CD4-positive, alpha-beta T cell treated with Interleukin-12 subunit alpha and Interleukin-12 subunit beta, for 1 hour (primary cell): ENCODE measurements around the gene PIGM.

Source experiments
- DNase-seq: peaks from one replicate; pipeline ENCODE4 v3.0.0-alpha.2; 2020

The PIGM gene

GRCh38 chr1:159985473-159985872, 46.3 kb downstream of the PIGM start:
- no peak for DNase-seq

- no peak for DNase-seq
Observed at GRCh38 chr1:159983681-159984080, 48.1 kb downstream of the PIGM start.

DNA sequence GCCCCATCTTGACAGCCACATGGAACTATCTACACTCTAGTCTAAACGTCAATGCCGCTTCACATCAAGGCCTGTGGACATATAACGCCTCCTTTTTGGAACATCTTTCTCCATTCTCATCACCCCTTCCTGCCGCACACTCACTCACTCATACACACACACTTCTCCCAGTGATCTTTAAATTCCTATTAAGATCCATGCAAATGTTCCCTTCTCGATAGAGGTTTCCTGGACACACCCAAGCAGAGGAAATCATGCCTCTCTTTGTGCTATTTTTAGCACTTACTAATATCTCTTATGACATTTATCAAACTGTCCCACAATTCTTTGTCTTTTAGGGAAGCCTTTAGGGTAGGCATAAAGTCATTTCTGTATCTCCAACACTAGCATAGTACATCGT, 49.5 kb downstream of the PIGM start:
- DNase-seq: no peak

DNA sequence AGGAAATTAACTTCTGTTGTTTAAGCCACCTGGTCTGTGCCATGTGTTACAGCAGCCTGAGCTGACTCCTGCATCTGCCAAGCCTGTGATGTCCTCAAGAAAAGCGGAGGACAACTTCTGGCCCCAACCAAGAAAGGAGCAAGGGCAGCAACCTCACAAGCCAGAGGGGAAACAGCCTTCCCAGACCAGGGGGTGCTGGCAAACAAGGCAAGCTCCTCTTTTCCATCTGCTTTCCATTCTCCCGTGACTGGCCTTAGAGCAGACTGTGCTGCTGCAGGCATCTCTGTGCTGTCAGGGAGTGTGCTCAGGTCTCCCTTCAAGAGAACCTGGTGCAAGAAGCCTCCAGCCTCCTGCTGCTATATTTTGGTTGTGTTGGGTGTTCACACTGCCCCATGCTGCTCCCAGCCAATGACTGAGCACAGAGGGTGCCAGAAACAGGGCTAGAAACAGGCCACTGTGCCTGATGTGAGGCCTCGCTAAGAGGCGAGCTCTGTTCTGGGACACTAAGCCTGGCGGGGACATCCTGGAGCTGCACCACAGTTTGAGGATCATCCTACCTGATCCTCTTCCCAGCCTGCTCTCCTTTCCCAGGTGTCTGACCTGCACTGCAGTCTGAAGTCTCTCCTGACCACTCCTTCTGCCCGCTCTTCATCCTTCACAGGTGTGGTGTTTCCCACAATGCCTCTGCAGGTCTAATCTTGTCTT, 50.3 kb downstream of the PIGM start:
- DNase-seq: no peak

DNA sequence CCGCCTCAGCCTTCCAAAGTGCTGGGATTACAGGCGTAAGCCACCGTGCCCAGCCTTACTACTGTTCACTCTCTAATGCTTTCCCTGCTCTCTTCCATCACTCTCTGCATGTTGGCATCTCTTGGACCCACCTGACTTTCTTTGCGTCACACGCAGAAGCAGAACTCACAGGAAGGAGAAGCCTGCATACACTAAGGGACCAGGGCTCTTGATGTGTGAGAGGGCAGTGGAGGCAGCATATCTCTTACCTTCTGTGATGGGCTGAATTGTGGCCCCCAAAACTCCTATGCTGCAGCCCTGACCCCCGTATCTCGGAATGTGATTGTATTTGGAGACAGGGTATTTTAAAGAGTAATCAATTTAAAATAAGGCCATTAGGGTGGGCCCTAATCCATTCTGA, 51.0 kb downstream of the PIGM start:
- no peak for DNase-seq

GRCh38 chr1:159980076-159980475, 51.7 kb downstream of the PIGM start:
- DNase-seq: no peak

- no peak for DNase-seq
Observed at GRCh38 chr1:159979257-159979656, 52.5 kb downstream of the PIGM start.

DNA sequence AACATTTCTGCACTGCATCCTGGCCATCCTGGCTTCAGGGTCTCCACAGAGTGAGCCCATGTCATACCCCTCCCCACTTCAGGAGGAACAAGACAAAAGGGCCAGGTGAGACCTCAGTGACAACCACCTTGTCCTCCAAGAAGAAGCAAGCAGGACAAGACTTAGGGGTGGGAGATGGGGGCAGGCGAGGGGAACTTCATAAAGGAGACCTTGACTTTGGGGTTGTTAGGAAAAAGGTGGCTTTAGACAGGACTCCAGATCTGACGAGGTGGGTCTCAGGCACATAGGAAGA, 53.7 kb downstream of the PIGM start:
- DNase-seq: no peak

GRCh38 chr1:159977364-159978106, 54.3 kb downstream of the PIGM start:
- no peak for DNase-seq
